Measurements from ENCODE around the gene RNF17.

RNF17 gene

DNA sequence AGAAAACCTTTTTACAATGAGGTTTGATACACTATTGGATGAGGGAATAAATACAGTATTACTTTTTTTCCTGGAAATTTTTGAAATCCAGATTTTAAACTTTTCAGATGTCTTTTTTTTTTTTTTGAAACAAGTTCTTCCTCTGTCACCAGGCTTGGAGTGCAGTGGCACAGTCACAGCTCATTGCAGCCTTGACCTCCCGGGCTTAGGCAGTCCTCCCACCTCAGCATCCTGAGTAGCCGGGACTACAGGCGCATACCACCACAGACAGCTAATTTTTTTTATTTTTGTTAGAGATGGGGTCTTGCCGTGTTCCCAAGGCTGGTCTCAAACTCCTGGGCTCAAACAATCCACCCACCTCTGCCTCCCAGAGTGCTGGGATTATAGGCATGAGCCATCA is 96.8 kb downstream of the RNF17 start:
- no peak for DNase-seq

DNA sequence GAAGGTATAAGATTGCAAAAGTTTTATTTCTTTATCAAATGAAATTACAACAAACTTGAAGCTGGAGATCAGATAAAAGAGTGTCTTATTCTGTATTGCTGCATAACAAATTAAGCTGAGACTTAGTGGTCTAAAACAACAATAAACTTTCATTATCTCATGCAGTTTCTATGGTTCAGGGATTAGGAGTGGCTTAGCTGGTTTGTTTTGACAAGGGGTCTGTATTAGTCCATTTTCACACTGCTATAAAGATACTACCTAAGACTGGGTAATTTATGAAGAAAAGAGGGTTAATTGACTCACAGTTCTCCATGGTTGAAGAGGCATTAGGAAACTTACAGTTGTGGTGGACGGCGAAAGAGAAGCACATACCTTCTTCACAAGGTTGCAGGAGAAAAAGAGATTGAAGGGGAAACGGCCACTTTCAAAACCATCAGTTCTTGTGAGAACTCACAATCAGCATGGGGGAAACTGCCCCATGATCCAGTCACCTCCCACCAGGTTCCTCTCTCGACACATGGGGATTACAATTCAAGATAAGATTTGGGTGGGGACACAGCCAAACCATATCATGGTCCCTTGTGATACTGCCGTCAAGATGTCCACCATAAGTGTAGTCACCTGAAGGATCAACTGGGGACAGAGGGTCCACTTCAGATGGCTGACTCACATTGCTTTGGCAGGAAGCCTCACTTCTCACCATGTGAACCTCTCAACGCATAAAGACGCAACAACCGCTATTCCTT is 97.8 kb downstream of the RNF17 start:
- DNase-seq, result peak; percentile 4

DNA sequence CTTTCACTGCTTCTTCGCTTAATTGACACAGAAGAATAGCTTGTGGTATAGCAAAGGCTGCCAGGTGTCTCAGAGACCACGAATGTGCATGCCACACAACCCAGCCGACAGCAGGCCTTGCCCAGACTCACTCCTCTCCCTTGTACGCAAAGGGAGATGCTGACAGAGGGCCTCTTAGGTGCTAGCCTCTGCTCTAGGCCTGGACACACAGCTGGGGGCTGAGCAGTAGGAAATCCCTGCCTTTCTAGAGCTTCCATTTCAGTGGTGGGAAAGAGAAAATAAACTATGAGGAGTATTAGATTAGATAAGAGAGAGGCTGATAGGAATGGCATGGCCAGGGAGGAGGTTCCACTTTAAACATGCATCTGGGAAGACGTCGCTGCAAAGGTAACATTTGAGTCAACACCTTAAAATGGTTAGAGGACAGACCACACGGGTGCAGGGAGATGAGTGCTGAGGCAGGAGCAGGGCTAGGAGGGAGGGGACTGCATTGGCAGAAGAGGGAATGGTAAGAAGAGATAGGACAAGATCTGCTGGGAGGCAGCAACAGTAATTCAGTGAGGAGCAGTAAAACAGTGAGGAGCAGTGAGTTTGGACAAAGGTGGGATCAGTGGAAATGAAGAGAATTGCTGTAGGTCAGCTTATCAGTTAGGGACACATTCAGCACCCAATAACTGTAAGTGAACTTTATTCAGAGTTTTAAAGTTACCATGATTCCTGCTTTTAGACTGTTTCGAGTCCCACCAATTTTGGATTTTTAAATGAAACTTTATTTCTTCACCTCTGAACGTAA is 100.0 kb downstream of the RNF17 start:
- peak; percentile 64 for DNase-seq

DNA sequence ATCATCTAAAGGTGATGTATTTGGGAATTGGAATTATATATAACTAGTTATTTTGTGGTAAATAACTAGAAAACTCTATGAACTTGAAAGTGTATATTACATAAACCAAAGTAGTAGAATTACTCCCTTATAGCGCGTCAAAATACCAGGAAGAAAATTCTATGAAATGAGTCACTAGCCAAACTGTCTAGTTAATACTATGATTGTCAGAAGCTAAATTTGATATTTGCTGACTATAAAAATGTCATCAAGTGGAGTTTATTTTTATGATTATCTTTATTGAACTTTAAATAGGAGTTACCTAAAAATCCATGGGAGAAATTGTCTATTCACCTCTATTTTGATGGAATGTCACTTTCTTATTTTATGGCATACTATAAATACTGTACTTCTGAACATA is 100.6 kb downstream of the RNF17 start:
- DNase-seq, result no peak

DNA sequence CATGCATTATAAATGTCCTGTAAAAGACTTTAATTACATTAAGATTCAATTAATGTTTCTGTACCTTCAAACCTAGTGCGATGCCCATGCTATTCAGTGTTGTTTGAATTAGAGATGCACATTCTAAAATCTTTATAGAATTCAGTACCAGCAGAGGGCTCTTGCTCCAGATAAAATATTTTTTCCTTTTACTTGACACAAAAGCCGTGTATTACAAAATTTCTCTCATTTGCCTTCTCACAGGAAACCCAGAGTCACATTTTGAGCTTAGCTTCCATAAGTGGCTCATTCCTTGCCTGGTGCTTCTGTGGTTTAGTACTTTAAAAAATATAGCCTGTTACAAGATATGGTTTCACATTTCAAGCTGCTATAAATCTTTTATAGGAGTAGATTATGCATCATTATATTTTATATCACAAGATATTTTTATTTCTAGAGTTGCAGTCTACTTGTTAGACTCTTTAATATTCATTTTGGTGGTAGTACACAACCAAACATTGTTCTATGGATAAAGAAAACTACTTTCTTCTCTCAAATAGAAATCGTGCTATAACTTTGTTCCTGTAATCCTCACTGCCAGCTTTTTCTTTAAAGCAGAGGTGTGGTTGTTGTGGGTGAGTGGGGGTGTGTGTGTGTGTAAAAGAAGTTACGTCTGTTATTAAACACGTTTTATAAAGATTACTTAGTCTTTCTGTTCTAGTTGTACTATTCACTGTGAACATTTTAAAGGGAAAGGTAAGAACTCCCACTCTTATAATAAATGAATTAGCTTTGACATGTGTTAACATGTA is 101.4 kb downstream of the RNF17 start:
- peak; percentile 62 for DNase-seq

DNA sequence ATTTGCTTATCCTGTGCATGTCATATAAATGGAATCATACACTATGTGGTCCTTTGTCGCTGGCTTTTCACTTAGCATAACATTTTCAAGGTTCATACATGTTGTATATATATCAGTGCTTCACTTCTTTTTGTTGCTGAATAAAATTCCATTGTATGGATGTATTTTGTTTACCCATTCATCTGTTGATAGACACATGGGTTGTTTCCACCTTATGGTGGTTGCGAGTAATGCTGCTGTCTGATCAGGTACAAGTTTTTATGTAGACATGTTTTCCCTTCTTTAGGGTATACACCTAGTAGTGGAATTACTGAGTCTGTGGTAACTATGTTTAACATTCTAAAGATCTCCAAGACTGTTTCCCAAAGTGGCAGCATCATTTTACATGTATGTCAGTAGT is 102.5 kb downstream of the RNF17 start:
- no peak for DNase-seq

DNA sequence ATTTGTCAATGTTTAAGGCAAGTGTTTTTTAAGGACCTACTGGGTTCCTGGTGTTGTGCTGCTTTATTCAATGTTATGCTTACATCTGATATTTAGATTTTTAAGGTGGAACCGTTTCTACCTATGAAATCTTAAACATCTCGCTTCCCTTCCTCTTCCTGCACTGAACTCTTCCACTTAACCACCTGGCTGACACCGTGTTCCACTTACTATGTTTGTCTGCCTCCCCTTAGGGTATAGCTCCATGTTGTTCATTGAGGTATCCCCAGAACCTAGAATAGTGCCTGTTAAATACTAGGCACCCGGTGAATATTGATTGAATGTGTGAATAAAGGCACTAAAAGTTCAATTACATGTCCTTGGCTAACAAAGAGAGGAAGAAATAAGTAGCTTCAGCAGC is 104.9 kb downstream of the RNF17 start:
- no peak for DNase-seq

DNA sequence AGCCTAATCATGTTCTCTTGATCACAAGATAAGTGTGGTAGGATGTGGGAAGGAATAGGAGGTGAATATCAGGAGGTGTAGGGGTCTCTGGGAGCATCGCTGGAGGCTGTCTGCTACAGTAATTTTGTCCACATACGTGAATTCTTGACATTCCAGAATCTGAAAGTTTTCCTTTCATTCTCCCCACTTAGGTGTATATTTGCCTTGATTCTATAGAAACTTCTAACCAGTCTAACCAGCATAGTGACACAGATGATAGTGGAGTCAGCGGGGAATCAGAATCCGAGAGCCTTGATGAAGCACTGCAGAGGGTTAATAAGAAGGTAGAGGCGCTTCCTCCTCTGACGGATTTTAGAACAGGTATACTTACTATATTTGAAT is 106.4 kb downstream of the RNF17 start:
- no peak for DNase-seq

DNA sequence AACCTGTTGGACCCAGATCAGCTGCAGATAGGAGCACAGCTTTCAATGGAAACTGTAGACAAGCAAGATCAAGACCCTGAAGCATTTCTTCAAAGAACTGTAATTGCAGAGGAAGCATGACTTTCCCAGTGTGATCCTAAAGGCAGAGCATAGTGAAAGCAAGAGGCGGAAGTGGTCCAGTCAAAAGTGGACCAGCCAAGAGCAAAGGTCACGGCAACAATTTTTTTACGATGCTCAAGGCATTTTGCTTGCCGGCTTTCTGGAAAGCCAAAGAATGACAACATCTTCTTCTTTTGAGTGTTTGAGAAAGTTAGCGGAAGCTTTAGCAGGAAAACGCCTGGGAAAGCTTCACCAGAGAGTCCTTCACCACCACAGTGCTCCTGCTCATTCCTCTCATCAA is 111.6 kb downstream of the RNF17 start:
- DNase-seq, result no peak

DNA sequence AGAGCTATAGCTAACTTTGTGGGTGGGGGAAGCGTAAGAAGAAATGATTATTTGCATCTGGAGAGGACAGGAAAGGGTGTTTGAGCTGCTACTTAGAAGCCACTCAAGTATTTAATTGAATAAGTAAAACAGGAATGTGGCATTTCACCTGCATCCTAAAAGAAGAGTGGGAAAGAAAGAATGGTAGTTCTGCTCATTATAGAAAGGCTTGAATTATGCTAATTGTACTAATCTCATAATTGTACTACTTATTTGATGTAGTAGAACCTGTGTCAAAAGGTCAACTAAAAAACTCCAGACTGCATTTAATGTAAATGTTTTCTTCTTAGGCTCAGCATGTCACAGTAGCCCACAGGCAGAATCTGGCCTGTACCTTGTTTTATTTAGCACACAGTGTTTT is 113.6 kb downstream of the RNF17 start:
- DNase-seq, result no peak

DNA sequence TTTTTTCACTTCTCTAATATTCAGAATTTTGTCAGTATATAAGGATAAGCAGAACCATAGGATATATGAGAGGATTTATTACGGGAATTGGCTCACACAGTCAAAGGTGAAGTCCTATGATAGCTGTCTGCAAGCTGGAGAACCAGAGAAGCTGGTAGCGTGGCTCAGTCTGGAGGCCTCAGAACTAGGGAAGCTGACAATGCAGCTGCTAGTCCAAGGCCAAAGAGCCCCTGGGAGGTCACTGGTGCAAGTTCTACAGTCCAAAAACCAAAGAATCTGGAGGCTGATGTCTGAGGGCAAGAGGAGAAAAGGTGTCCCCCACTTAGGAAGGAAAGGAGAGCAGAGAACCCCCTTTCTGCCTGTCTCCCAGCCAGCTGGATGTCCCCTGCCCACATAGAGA is 114.4 kb downstream of the RNF17 start:
- DNase-seq, result no peak

DNA sequence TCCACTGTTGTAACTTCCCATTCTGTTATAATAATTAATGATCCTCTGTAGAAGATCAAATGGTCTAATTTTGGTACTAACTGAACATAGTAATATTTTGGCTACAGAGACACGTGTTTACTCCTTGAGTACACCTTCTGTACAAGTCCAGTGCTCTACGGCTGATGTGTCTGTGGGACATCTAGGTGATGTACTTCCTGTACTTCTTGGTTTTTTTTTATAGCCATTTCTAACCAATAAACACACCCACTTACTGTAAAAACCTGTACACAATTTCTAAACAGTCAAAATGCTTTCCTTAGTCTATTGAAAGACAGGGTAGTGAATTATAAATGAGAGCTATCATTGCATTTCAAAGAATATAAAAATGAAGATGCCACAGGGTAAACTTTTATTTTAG is 118.7 kb downstream of the RNF17 start:
- DNase-seq, result no peak

DNA sequence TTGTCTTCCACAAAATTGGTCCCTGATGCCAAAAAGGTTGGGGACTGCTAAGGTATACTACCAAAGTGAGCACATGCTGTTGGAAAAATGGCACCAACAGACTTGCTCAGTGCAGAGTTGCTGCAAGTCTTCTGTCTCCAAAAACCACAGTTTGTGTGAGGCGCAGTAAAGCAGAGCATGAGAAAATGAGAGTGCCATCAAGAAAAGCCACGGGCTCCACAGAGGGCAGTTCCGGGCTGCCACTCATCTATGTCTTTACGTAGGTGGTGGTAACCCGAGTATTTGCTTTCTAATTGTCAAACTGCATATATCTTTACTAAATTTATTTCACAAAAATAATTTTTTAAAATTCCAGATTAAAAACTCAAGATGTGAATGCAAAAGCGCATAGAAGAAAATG is 123.8 kb downstream of the RNF17 start:
- no peak for DNase-seq

DNA sequence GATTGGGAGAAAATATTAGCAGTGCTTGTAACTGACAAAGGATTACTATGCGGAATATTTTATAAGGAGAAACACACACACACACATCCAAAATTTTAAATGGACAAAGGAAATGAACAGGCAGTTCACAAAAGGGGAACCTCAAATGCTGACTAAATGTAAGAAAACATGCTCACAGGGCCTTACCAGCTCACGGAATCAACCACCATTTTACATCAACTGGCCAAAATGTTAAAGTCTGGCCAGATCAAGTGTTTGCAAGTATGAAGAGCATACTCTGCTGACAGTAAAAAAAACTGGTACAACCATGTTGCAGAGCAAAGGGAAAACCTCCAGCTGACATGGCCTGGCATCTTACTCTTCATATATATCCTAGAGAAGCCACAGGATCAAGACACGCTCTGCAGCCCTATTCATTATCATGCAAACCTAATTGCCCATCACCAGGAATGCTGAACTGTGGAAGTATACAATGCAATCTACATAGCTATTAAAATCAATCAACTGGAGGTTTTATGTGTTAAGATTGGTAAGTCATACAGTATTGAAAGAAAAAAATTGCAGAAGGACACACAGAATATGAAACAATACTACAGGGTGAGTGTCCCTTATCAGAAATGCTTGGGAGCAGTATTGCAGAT is 124.4 kb downstream of the RNF17 start:
- DNase-seq, result no peak

DNA sequence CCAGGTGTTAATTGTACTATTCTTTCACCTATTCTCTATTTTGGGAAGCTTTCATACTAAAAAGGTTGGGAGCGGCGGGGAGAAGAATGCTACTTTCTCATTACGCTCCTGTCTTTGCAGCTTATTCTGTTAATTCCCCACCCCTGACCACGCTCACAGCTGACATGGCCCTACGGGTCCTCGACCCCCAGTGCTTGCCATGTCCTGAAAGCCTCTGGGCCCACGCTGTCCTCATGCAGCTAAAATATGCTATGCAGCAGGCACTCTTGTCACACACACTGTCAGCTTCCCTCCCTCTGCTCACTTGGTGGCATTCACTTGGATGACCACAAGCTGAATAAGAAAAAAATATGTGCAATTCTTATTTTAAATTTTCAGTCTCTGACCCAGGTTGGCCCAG is 126.3 kb downstream of the RNF17 start:
- DNase-seq, result no peak

DNA sequence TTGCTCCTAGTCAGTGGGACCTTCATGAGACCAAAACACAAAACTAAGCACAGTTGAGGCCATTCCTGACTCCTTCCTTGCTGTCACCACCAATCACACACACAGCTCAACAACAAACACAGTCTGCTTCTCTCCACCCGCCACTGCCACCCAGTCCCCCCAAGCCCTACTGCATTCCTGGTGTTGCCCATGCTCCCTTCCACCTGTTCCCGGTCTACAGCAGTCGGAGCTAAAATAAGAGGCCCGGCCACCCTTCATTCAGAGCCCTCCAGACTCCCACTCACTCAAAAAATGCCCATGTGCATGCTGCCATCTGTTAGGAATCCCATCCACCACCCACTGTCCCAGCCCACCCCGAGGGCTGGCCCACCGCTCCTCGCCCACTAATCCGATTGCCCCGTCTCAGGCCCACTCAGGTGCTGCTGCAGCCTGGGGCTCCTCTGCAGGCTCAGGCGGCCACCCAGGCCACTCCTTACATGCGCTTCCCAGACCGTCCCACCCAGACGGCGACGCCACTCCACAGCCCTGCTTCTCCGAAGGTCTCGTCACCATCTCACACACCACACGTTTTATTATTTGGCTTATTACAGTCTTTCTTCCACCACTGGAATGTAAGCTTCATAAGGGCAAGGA is 127.6 kb downstream of the RNF17 start:
- no peak for DNase-seq

DNA sequence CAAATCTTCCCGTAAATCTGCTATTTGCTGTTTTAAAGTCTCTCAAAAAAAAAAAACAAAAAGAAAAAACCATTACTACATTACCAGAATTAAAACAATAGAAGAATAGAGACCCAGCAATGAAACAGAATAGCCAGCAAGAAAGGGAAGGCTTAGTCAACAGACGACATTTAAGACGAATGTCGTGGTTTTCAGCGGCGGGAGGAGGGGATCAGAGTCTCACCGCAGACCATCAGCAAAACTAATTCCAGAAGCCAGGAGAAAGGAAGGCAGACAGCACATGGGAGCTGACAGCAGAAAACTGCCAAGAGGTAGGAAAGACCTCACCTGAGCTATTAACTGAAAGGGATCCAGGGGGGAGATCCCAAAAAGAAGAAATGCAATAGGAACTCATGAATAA is 128.9 kb downstream of the RNF17 start:
- DNase-seq, result no peak

DNA sequence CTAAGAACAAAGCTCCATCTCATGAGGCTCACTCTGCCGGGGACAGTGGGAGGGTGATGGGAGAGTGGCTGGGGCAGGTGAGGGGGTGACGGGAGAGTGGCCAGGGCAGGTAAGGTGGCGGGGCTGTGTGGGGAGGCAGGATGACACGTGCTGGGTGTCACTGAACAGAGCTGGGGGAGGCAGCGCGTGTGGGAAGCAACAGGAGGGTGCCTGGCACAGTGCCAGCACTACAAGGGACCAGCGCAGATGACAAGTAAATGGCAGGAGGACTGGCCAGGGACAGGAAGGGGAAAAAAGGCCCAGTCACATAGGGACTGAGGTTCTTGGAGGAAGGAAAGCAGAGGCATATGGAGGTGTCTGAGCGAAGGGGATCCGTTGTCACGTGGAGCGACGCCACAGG is 129.9 kb downstream of the RNF17 start:
- no peak for DNase-seq

DNA sequence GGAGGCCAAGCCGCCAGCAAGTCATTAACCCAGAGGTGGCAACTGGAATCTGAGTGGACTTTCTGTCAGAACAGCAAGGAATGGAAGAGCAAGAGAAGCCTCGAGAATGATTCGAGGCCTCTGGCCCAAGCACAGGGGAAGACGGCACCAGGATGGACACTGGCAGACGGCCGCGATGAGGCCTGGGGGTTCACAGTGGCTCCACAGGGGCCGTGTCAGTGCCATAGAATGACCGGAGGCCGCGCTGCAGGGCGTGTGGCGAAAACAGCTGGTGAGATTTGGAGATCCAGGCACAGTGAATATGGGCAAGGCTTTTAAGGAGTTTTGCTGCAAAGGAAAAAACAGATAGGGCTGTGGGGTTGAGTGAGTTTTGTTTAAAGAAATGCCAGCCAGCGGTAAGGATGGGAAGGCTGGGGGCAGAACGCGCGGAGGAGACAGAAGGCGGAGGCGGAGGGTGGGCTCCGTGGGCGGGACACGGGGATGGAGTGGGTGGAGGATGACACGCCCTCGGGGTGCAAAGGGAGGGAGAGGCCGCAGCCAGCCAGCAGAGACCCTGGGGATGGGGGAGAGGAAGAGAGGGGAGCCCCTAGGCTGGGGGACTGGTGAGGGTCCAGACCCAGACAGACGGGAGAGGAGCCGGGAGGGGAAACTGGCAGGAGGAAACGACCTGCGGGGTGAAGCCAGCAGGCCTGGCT is 130.5 kb downstream of the RNF17 start:
- DNase-seq, result no peak

DNA sequence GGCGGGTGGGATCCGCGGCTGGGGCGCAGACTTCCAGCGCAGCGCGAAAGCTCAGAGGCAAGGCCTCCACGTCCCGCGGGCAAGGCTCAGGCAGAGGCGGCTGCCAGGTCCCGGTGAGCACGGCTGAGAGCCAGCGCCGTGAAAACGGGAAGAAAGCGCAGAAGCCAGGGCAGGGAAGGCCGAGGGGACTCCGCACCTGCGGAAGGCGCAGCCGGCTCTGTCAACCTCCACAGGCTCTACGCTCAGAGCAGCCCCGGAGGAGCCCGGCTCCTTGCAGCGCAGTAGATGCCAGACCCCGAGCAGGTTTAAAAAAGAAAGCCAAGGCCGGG is 131.0 kb downstream of the RNF17 start:
- DNase-seq, result no peak

DNA sequence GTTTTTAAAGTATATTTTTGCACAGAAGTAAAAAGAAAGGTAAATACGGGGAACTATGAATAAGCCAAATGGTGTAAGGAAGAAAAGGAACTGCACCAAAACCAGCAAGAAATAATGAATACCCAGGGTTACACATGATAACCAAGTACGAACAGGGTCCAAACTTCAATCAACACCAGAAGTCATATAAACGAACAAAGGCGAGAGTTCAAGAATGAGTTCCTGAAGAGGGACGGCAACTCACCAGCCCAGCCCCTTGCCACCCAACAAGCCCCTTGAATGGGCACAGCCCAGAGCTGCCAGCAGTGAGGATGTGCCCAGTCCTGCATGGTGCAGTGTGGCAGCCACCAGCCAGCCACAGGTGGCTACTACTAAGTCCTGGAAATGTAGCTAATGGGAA is 132.1 kb downstream of the RNF17 start:
- no peak for DNase-seq

DNA sequence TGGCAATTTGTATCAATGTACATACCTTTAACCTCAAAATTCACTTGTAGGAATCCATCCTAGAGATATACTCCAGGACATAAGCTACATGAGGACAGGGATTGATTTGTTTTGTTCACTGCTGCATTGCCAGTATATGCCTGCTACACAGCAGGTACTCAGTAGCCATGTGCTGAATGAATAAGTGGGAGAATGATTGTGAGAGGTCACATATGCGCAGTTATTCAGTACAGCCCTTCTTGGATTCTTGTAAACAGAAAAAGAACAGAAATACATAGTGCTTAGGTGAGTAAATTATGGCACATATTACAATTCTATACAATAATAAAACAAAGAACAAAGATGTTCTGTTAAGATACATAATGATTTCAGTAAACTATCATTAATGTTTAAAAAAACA is 133.3 kb downstream of the RNF17 start:
- no peak for DNase-seq
